IPS-20b (cell line): ENCODE measurements around the gene ARPC1B.
"Not testable (repeated sequence)": the region's sequence is repeated elsewhere in the genome, so short reads cannot be mapped to it uniquely, and the experiment has no call there.

Experiments used
- H3K27ac ChIP-seq: one replicate; pipeline ENCODE4 v1.5.1; 2013; ENCODE audit warnings: low read length
- H3K27me3 ChIP-seq: 2 replicates; pipeline ENCODE4 v1.6.1; 2013; ENCODE audit warnings: mild to moderate bottlenecking, low read length, inconsistent platforms; ENCODE audit not compliant: insufficient read depth
- H3K36me3 ChIP-seq: 2 replicates; pipeline ENCODE4 v1.6.1; 2013; ENCODE audit warnings: low read depth, mild to moderate bottlenecking, inconsistent platforms, low read length, moderate library complexity; ENCODE audit not compliant: insufficient read depth
- H3K4me1 ChIP-seq: 2 replicates; pipeline ENCODE4 v1.6.1; 2013; ENCODE audit warnings: mild to moderate bottlenecking, control low read depth, inconsistent platforms, low read length, moderate library complexity; ENCODE audit not compliant: insufficient read depth
- H3K4me3 ChIP-seq: 2 replicates; pipeline ENCODE4 v1.5.1; 2013; ENCODE audit warnings: mild to moderate bottlenecking, low read length, inconsistent platforms
- H3K9ac ChIP-seq: 2 replicates; pipeline ENCODE4 v1.6.1; 2013; ENCODE audit warnings: low read depth, mild to moderate bottlenecking, inconsistent platforms, low read length, moderate library complexity
- H3K9me3 ChIP-seq: 2 replicates; pipeline ENCODE4 v1.6.1; 2013; ENCODE audit warnings: mild to moderate bottlenecking, low read depth, low read length, inconsistent platforms; ENCODE audit not compliant: insufficient read depth

The ARPC1B gene

DNA sequence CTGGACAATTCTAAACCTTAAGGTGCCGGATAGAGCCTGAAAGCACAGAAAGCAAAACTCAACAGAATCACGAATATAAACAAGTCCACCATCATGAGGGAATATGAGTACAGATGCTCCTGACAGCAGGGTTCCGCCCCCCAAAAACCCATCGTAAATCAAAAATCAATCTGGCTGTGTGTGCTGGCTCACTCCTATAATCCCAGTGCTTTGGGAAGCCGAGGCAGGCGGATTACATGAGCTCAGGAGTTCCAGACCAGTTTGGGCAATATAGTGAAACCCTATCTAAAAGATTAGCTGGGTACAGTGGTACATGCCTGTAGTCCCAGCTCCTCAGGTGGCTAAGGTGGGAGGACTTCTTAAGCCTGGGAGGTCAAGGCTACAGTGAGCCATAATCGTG is 46.5 kb downstream of the ARPC1B start:
- Histone ChIP-seq H3K4me1 (no peaks in the 10 kb centered on the region; the same call in 1 of the 2 replicates), H3K4me3 (no peak overlapping the region), H3K36me3 (peaks cover 97% of the 10 kb centered on the region), H3K27ac (no peak overlapping the region), H3K9ac (no peak overlapping the region), H3K27me3 (no peaks in the 10 kb centered on the region), H3K9me3 (no peaks in the 10 kb centered on the region)

DNA sequence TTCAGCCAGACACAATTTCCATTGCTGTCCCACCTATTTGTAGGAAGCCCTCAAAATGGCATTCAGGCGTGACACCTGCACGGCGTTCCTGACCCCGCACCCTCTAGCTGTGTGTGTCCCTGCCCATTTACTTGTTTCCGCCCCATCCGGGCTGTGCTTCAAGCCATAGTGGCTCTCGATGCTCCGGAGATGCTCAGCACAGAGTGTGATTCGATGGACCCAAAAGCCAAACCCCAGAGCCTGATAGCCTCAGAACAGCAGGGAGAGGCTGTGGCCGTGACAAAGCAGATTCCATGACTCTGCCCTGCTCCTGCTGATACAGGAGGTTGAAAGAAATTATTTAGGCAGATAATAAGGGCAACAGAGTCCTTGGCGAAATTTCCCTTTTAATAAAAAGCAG is 47.7 kb downstream of the ARPC1B start:
- H3K27me3 ChIP-seq = no peaks in the 10 kb centered on the region
- H3K9ac ChIP-seq = no peak overlapping the region
- H3K36me3 ChIP-seq = peaks cover 85% of the 10 kb centered on the region
- no peak overlapping the region for H3K27ac ChIP-seq
- no peaks in the 10 kb centered on the region for H3K9me3 ChIP-seq
- no peaks in the 10 kb centered on the region; the same call in 1 of the 2 replicates for H3K4me1 ChIP-seq
- H3K4me3 ChIP-seq = no peak overlapping the region

DNA sequence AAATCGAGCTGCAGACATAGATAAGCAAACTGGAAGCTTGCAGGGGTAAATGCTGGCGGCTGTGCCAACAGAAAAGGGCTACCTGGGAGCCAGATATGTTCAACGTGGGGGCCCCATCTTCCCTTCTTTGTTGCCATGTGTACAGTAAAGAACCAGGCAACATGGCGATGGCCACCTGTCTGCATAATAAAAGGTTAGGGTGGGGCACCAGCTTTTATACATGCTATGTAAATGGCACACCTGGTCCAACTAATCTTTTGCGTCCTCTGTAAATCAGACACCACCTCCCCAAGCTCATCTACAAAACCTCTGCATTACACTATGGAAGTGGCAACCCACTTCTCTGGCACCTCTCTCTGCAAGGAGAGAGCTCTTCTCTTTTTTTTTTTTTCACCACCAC is 48.1 kb downstream of the ARPC1B start:
- no peaks in the 10 kb centered on the region for H3K9me3 ChIP-seq
- no peak overlapping the region for H3K9ac ChIP-seq
- no peaks in the 10 kb centered on the region for H3K27me3 ChIP-seq
- no peak overlapping the region for H3K4me3 ChIP-seq
- H3K4me1 ChIP-seq = no peaks in the 10 kb centered on the region; the same call in 1 of the 2 replicates
- H3K36me3 ChIP-seq = peaks cover 81% of the 10 kb centered on the region
- no peak overlapping the region for H3K27ac ChIP-seq

DNA sequence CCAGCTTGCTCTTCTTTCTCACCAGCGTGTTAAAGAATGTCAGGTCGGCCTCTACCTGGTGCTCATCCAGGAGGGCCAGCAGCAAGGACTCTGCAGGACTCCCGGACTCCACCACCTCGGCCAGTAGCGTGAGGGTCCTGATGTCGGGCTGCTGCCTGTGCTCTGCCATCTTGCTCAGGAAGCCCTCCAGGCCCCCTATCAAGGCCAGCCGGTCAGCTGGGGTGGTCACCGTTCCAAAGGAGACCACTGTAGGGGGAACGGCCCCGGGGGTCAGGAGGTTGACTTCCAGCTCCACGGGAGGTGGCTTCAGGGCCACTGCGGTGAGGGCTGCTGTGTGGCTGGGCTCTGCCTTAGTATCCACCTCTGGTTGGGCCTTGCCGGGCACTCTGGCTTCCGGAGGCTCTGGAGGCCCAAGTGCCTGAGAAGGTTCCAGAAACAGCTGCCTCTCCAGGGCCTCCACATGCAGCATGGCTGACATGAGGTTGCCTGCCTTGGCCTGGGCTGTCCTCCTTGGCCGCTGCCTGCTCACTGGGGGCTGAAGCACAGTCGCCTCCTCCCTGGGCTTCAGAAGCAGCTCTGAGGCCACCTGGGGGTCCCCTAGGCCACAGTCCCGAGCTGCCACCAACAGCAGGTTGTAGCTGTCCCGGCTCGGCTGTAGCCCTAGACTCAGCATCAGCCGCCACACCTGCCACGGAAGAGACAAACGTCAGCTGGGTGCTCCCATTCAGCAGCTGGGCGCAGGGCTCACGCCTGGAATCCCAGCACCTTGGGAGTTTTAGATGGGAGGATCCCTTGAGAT is 50.6 kb downstream of the ARPC1B start:
- no peak overlapping the region for H3K9ac ChIP-seq
- no peak overlapping the region for H3K27ac ChIP-seq
- peaks cover 75% of the 10 kb centered on the region for H3K36me3 ChIP-seq

DNA sequence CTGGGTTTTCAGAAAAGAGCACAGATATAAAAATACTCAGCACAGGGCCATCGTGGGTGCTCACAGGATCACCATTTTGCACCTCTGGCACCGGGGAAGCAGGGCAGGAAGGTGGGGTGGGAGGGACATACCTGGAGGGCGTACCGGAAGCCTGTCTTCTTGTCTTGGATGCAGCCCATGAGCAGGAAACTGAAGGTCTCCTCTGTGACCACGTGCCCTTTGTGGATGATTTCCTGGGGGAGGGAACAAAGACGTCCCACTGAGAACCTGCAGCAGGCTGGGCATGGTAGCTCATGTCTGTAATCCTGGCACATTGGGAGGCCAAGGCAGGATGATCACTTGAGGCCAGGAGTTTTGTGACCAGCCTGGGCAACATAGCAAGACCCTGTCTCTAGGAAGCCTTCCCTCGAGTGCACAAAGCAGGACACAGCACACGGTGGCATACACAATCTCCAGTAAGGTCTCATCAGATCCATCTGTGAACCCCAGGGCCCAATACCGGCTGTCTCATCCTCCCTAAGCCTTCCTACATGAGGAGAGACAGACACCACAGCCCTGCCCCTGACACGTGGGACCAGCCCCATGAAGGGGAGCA is 54.5 kb downstream of the ARPC1B start:
- Histone ChIP-seq H3K36me3 (peaks cover 70% of the 10 kb centered on the region), H3K27ac (no peak overlapping the region), H3K4me3 (no peak overlapping the region), H3K9ac (no peak overlapping the region), H3K4me1 (no peaks in the 10 kb centered on the region), H3K27me3 (no peaks in the 10 kb centered on the region), H3K9me3 (no peaks in the 10 kb centered on the region)

More for the DNA sequence above, 50.6 kb downstream of the ARPC1B start:
- H3K9me3 ChIP-seq = no peaks in the 10 kb centered on the region
- H3K4me1 ChIP-seq = no peaks in the 10 kb centered on the region; the same call in 1 of the 2 replicates
- H3K27me3 ChIP-seq = no peaks in the 10 kb centered on the region
- no peak overlapping the region for H3K4me3 ChIP-seq

DNA sequence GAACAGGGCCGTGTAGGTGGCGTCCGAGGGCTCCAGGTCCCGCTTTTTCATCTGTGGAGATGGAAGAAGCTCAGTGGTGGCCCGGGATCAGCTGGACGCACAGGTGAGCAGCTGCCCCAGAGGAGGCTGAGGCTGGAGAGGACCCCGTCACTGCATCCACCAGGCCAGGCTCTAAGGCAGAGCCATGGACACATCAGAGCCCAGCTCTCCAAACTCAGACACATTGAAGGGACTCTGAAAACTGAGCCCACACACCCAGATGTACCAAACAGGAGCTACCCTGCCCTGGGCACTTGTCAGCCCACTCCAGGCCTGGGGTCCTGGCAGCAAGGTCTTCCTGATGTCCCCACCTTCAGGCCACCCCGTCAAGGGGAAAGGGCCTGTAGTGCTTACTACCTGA is 55.2 kb downstream of the ARPC1B start:
- no peak overlapping the region for H3K9ac ChIP-seq
- H3K27me3 ChIP-seq = no peaks in the 10 kb centered on the region
- H3K4me3 ChIP-seq = no peak overlapping the region
- peaks cover 70% of the 10 kb centered on the region for H3K36me3 ChIP-seq
- H3K27ac ChIP-seq = no peak overlapping the region
- no peaks in the 10 kb centered on the region for H3K9me3 ChIP-seq
- H3K4me1 ChIP-seq = no peaks in the 10 kb centered on the region

DNA sequence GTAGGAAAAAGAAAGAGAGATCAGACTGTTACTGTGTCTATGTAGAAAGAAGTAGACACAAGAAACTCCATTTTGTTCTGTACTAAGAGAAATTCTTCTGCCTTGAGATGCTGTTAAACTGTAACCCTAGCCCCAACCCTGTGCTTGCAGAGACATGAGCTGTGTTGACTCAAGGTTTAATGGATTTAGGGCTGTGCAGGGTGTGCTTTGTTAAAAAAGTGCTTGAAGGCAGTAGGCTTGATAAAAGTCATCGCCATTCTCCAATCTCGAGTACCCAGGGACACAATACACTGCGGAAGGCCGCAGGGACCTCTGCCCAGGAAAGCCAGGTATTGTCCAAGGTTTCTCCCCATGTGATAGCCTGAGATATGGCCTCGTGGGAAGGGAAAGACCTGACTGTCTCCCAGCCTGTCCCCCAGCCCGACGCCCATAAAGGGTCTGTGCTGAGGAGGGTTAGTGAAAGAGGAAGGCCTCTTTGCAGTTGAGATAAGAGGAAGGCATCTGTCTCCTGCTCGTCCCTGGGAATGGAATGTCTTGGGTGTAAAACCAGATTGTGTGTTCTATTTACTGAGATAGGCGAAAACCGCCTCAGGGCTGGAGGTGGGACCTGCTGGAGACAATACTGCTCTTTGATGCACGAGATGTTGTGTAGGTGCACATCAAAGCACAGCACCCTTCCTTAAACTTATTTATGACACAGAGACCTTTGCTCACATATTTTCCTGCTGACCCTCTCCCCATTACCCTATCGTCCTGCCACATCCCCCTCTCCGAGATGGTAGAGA is 57.4 kb downstream of the ARPC1B start:
- H3K27ac ChIP-seq, H3K4me1 ChIP-seq, H3K4me3 ChIP-seq, H3K27me3 ChIP-seq, H3K9ac ChIP-seq, H3K9me3 ChIP-seq: not testable (repeated sequence)
- peaks cover 66% of the 10 kb centered on the region for H3K36me3 ChIP-seq

DNA sequence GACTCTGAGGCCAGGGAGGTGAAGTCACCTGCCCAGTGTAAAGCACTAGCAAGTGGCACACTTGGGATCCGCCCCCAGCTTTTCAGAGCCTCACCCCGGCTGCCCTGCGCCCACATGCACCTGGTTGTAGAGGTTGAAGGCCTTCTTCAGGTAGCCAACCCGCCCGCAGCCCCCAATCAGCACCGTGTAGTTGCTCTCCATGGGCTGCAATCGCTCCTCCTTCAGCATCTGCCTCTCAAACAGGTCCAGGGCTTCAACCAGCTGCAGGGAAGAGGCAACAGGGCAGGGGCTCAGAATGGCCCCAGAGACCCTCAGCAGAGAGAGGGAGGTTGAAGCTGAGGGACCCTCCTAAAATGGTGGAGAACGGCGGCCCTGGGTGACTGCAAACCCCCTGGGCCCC is 58.6 kb downstream of the ARPC1B start:
- Histone ChIP-seq H3K36me3 (peaks cover 66% of the 10 kb centered on the region), H3K4me3 (no peak overlapping the region), H3K27ac (no peak overlapping the region), H3K27me3 (no peaks in the 10 kb centered on the region), H3K9me3 (no peaks in the 10 kb centered on the region), H3K4me1 (0 out of 2 replicates have a peak, but pooled peaks cover 5% of the 10 kb centered on the region), H3K9ac (no peak overlapping the region)

DNA sequence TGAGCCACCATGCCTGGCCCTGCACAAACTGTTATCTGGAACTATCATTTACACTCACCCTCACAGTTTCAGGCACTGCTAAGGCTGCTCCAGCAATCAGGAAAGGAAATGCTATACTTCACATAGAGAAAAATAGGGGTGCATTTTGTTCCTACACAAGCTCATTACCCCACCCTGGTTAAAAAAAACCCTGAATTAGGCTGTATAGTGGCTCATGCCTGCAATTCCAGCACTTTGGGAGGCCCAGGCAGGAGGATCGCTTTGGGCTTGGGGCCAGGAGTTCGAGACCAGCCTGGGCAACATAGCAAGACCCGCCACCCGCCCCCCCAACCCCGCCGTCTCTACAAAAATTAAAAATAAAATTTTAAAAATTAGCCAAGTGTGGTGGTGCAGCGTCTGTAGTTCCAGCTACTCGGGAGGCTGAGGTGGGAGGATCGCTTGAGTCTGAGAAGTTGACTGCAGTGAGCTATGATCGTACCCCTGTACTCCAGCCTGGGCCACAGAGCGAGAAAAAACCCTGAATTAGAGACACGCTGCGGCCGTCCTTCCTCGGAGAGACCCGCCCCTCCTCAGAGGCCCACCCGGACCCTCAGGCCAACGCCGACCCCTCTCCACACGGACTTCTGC is 63.5 kb downstream of the ARPC1B start:
- H3K27ac ChIP-seq = no peak overlapping the region
- no peaks in the 10 kb centered on the region for H3K9me3 ChIP-seq
- peak overlapping the region; percentile 89 for H3K9ac ChIP-seq
- no peaks in the 10 kb centered on the region for H3K27me3 ChIP-seq
- peaks cover 43% of the 10 kb centered on the region for H3K36me3 ChIP-seq
- H3K4me3 ChIP-seq = peak overlapping the region; percentile 98
- peaks cover 13% of the 10 kb centered on the region for H3K4me1 ChIP-seq

DNA sequence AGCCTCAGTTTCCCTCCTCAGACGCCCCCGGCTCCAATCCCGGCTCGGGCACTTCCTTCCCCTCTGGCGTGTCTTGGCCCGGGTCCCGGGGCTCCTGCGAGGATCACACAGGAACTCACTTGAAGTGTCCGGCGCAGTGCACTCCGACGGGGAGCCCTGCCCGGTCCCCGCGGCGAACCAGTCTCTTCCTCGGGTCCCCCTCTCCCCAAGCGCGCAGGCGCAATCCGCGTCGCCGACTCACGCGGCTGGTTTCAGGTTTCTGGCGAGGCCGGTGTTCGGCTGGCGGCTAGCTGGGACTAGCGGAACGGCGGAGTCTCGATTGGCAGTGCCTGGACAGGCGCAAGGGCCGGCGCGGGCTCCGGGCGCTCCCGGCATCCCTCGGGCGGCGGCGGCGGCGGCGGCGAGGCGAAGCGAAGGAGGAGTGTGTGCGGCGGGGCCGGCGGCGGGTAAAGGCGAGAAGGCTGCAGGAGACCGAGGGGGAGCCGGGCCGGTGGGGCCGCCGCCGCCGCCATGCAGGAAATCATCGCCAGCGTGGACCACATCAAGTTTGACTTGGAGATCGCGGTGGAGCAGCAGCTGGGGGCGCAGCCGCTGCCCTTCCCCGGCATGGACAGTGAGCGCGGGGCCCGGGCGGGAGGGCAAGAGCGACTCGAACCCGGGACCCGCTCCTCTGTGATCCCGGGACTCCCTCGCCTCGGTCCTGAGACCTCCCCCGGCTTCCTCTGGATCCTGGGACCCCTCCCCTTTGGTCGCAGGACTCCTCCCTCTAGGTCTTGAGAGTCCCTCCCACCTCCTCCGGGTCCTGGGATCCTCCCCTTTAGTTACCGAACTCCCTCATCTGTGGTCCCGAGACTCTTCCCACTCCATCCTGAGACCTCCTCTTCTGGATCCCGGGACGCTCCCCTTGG is 64.3 kb downstream of the ARPC1B start, which contains the start of the genes CPSF4 and PTCD1:
Gene CPSF4, plus strand, starts transcription at position 371 of the 908 bp plus-strand sequence. Its CDS starts 140 bp downstream, at position 511.
Gene PTCD1, minus strand, starts transcription at position 226 of the 908 bp plus-strand sequence. CDS start 3,556 bp downstream, outside the sequence.
- peak within 1 kb of the TSS; percentile 89 for H3K9ac ChIP-seq
- H3K9me3 ChIP-seq = no peaks in the 10 kb centered on the region
- H3K4me1 ChIP-seq = peaks cover 13% of the 10 kb centered on the region
- H3K36me3 ChIP-seq = peaks cover 43% of the 10 kb centered on the region
- no peak within 1 kb of the TSS for H3K27ac ChIP-seq
- peak within 1 kb of the TSS; percentile 98 for H3K4me3 ChIP-seq
- no peaks in the 10 kb centered on the region for H3K27me3 ChIP-seq
